HepG2 (cell line): Measurements from ENCODE around the gene MIR17HG. TPM values are rescaled to one million over a fixed set of nuclear protein-coding genes. Genes with fewer than 3 reads are reported as not detected.

Source experiments
- AHDC1 ChIP-seq: sonication (generic); formaldehyde crosslinking; IDR thresholded peaks from 2 replicates; pipeline ENCODE4 v1.5.1; 2020; ENCODE audit warnings: mild to moderate bottlenecking, missing genetic modification reagents, borderline replicate concordance
- CREBL2 ChIP-seq: sonication (generic); formaldehyde crosslinking; IDR thresholded peaks from 2 replicates; pipeline ENCODE4 v1.8.1; 2023; ENCODE audit warnings: missing genetic modification reagents, mild to moderate bottlenecking, borderline replicate concordance
- HDAC1 ChIP-seq: sonication (generic); formaldehyde crosslinking; IDR thresholded peaks from 2 replicates; pipeline ENCODE4 v1.5.1; 2020; ENCODE audit warnings: mild to moderate bottlenecking, missing genetic modification reagents
- HOXA5 ChIP-seq: sonication (generic); formaldehyde crosslinking; IDR thresholded peaks from 2 replicates; pipeline ENCODE4 v1.4.0; 2020; ENCODE audit warnings: missing genetic modification reagents
- MBNL3 ChIP-seq: fragments of 250-450 bp; sonication (Bioruptor Pico); conservative IDR thresholded peaks from 2 replicates; pipeline ENCODE4 v1.8.0; 2022; ENCODE audit warnings: mild to moderate bottlenecking, inconsistent platforms
- NFIC ChIP-seq: IDR thresholded peaks from 2 replicates; pipeline ENCODE4 v1.6.1; 2012; ENCODE audit warnings: mild to moderate bottlenecking, low read length, inconsistent platforms
- RERE ChIP-seq: IDR thresholded peaks from 2 replicates; pipeline ENCODE4 v1.6.1; 2016; ENCODE audit warnings: low read depth, missing genetic modification reagents, missing compliant biosample characterization
- SP5 ChIP-seq: IDR thresholded peaks from 2 replicates; pipeline ENCODE4 v1.6.1; 2016; ENCODE audit warnings: low read depth, borderline replicate concordance
- YEATS4 ChIP-seq: sonication (generic); formaldehyde crosslinking; IDR thresholded peaks from 2 replicates; pipeline ENCODE4 v1.4.0; 2020; ENCODE audit warnings: missing genetic modification reagents, borderline replicate concordance
- ZKSCAN5 ChIP-seq: sonication (generic); formaldehyde crosslinking; IDR thresholded peaks from 2 replicates; pipeline ENCODE4 v1.5.1; 2020; ENCODE audit warnings: mild to moderate bottlenecking, missing genetic modification reagents
- ZNF276 ChIP-seq: sonication (generic); formaldehyde crosslinking; IDR thresholded peaks from 2 replicates; pipeline ENCODE4 v1.4.0; 2020; ENCODE audit warnings: mild to moderate bottlenecking, low read depth, missing genetic modification reagents
- ZNF503 ChIP-seq: sonication (generic); formaldehyde crosslinking; IDR thresholded peaks from 2 replicates; pipeline ENCODE4 v1.4.0; 2020; ENCODE audit warnings: missing genetic modification reagents
- ZNF580 ChIP-seq: IDR thresholded peaks from 2 replicates; pipeline ENCODE4 v1.6.1; 2016; ENCODE audit warnings: low read depth, borderline replicate concordance
- polyA plus RNA-seq, 8 experiments: library from polyadenylated mRNA; depleted of rRNA in 3 of 8; stranded (reverse) in 7 of 8; unstranded in 1 of 8; fragments of >200 nt; fragmentation: Illumina TruSeq in 4 of 8; extraction: Trizol in 4 of 8; gene quantifications; 2 replicates each; pipeline versions ENCODE4 v1.2.1 to v1.2.3, GENCODE V29; 2011 to 2016; ENCODE audit warnings: low read depth in 4 of 8, missing spikeins in 1 of 8, mixed read lengths in 1 of 8; ENCODE audit not compliant: insufficient read depth in 1 of 8
- total RNA-seq, 5 experiments: library from RNA; depleted of rRNA; stranded (reverse); fragments of >200 nt; fragmentation: Illumina TruSeq; extraction: Trizol; gene quantifications; 2 replicates each; pipeline ENCODE4 v1.2.3, GENCODE V29; 2016; ENCODE audit warnings: low read depth in 1 of 5

MIR17HG gene
- total and polyA plus RNA-seq, 2 of the 13 experiments (the other 11 are each of a cell fraction or from before 2014, with no cell fraction given), result 2.5 to 12.3 TPM

GRCh38 chr13:91361755-91362271 lies 14.3 kb downstream of the MIR17HG start (continued):
- no peak for TF ChIP-seq ZNF276
- TF ChIP-seq AHDC1 (CRISPR knock-in tag), result peak; percentile 71; the same call in 1 of the 2 replicates
- TF ChIP-seq ZNF580 (CRISPR knock-in tag), result no peak
- TF ChIP-seq ZKSCAN5 (CRISPR knock-in tag), result no peak
- 0 out of 2 replicates have a peak, but pooled peaks have one; percentile 20 for TF ChIP-seq HDAC1
- peak; percentile 70 for TF ChIP-seq RERE (CRISPR knock-in tag)
- TF ChIP-seq HOXA5, result 0 out of 2 replicates have a peak, but pooled peaks have one; percentile 43
- TF ChIP-seq ZNF503 (CRISPR knock-in tag), result peak; percentile 71; the same call in 1 of the 2 replicates
- TF ChIP-seq MBNL3 (CRISPR knock-in tag), result no peak
- peak; percentile 93; the same call in 1 of the 2 replicates for TF ChIP-seq NFIC
- 0 out of 2 replicates have a peak, but pooled peaks have one; percentile 22 for TF ChIP-seq SP5
- TF ChIP-seq YEATS4 (CRISPR knock-in tag), result no peak
- TF ChIP-seq CREBL2 (CRISPR knock-in tag), result no peak
